C4-2B (cell line): ENCODE data around the gene KCTD14.

Experiments
- ZFX ChIP-seq: fragments of 450-650 bp; IDR thresholded peaks from 2 replicates; pipeline ENCODE4 v1.6.1; 2017
- TF ChIP-seq, protein P1 (sequence below): fragments of 450-650 bp; conservative IDR thresholded peaks from 2 replicates; pipeline ENCODE4 v1.5.1; 2017; ENCODE audit warnings: mild to moderate bottlenecking

- TF ChIP-seq, protein P1, sequence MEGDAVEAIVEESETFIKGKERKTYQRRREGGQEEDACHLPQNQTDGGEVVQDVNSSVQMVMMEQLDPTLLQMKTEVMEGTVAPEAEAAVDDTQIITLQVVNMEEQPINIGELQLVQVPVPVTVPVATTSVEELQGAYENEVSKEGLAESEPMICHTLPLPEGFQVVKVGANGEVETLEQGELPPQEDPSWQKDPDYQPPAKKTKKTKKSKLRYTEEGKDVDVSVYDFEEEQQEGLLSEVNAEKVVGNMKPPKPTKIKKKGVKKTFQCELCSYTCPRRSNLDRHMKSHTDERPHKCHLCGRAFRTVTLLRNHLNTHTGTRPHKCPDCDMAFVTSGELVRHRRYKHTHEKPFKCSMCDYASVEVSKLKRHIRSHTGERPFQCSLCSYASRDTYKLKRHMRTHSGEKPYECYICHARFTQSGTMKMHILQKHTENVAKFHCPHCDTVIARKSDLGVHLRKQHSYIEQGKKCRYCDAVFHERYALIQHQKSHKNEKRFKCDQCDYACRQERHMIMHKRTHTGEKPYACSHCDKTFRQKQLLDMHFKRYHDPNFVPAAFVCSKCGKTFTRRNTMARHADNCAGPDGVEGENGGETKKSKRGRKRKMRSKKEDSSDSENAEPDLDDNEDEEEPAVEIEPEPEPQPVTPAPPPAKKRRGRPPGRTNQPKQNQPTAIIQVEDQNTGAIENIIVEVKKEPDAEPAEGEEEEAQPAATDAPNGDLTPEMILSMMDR = no peak
- TF ChIP-seq ZFX = no peak
Measured at GRCh38 chr11:78023426-78023825, 350 bp upstream of the KCTD14 start.
